Heart left ventricle (tissue), 16 donors: Measurements from ENCODE around the gene CYSTM1. TPM values are rescaled to one million over a fixed set of nuclear protein-coding genes. Genes with fewer than 3 reads are reported as not detected.

Experiments
- ATAC-seq, 4 donors: fragments of 200-7000 bp; cut with Tn5 transposase; one replicate each; pipeline ENCODE4 v1.9.1; 2020 to 2022; ENCODE audit warnings: moderate library complexity in 4 of 4, mild to moderate bottlenecking in 3 of 4, moderate number of reproducible peaks in 1 of 4
- DNase-seq, 5 donors: peaks; one replicate each; pipeline ENCODE4 v3.0.0-alpha.2; 2020
- H3K27ac ChIP-seq, 12 donors: fragments of 200-600 bp; sonication (generic) in 4 of 12; one replicate each; pipeline versions ENCODE4 v1.5.0 to v1.8.0; 2016 to 2022; ENCODE audit warnings: mild to moderate bottlenecking in 2 of 12
- H3K27me3 ChIP-seq, 9 donors: fragments of 200-600 bp; sonication (generic) in 2 of 9; one replicate each; pipeline versions ENCODE4 v1.5.1 to v1.8.0; 2016 to 2022; ENCODE audit warnings: mild to moderate bottlenecking in 3 of 9
- H3K36me3 ChIP-seq, 9 donors: fragments of 200-600 bp; sonication (generic) in 2 of 9; one replicate each; pipeline versions ENCODE4 v1.5.0 to v1.8.0; 2018 to 2022; ENCODE audit warnings: mild to moderate bottlenecking in 2 of 9
- H3K4me1 ChIP-seq, 12 donors: fragments of 200-600 bp; sonication (generic) in 4 of 12; one replicate each; pipeline versions ENCODE4 v1.5.0 to v1.8.0; 2016 to 2022; ENCODE audit warnings: mild to moderate bottlenecking in 3 of 12
- H3K4me3 ChIP-seq, 12 donors: fragments of 200-600 bp; sonication (generic) in 4 of 12; one replicate each; pipeline versions ENCODE4 v1.5.0 to v1.8.0; 2017 to 2022; ENCODE audit warnings: mild to moderate bottlenecking in 9 of 12, moderate library complexity in 4 of 12
- H3K9me3 ChIP-seq, 12 donors: fragments of 200-600 bp; sonication (generic) in 4 of 12; one replicate each; pipeline versions ENCODE4 v1.5.0 to v1.8.0; 2016 to 2022; ENCODE audit warnings: mild to moderate bottlenecking in 1 of 12
- POLR2A ChIP-seq, 2 donors: fragments of 450-650 bp; IDR thresholded peaks; one replicate each; pipeline ENCODE4 v1.6.1; 2017; ENCODE audit warnings: antibody characterized with exemption in 2 of 2, mild to moderate bottlenecking in 2 of 2, moderate library complexity in 2 of 2
- WGBS, 4 donors: extraction: QIAGEN DNeasy Blood & Tissue Kit in 2 of 4; methylation state at CpG; one replicate each; pipeline versions ENCODE4 v1.1.5 to v1.1.7; 2013 to 2018; 5-methylcytosine and 5-hydroxymethylcytosine counted together
- intact Hi-C, 10 donors: fragments of 100-400 bp; cut with DNase I; formaldehyde crosslinking; loops; one replicate each; pipeline versions ENCODE4 v1.11.1 to v1.14.2; 2022
- polyA plus RNA-seq, 2 donors: library from polyadenylated mRNA; stranded (reverse); fragments of 200-250 nt; gene quantifications; one replicate each; pipeline ENCODE4 v1.2.3, GENCODE V29; 2013
- total RNA-seq, 9 donors: library from RNA; depleted of rRNA in 2 of 9; stranded (reverse); fragments of >200 nt in 2 of 9; fragmentation: NEBNext Ultra II Directional in 3 of 9; extraction: Animal tissue kit (Norgen Biotek cat#: 25700) in 3 of 9; gene quantifications; one replicate each; pipeline versions ENCODE4 v1.1.0 to v1.2.4, GENCODE V29; 2016 to 2023
- TF ChIP-seq, protein P1 (sequence below), 12 donors: fragments of 200-600 bp; sonication (generic) in 4 of 12; IDR thresholded peaks; one replicate each; pipeline versions ENCODE4 v1.5.0 to v1.8.0; 2018 to 2022; ENCODE audit warnings: antibody characterized with exemption in 12 of 12, mild to moderate bottlenecking in 5 of 12
- donor health status: ischemic (EF 13 %, LVEDD 7.1; RV severe dilation, severe dysfunction).
- donor health status: healthy with polysubstance abuse.
- donor health status: DM: no; HTN: yes; CAD: no.
- donor health status: DM: no; HTN: no; CAD: no.
- donor health status: ischemic (EF 25% LVEDD 6.9; RV normal size, moderate dysfunction).
- donor health status: ischemic (EF 25% LVEDD 5.7; RV mildly dilated, moderate dysfunction).
- donor health status: healthy.
- donor health status: DM: yes; HTN: yes; CAD: no.
- donor health status: ischemic (EF 35%, LVEDD 5.7; RV mildly dilated, moderate dysfunction).
- donor health status: nonischemic (EF 11% LVEDD 7.7; RV severe dilation, severe dysfunction).
- donor health status: DM: yes; HTN: yes; CAD: no.
- donor health status: PGD.
- donor health status: ischemic (EF 29% LVEDD 5.4; RV normal size, mild dysfunction).
- donor health status: nonischemic (EF 23%, LVEDD 6.1; RV moderate dilation, normal function).

The CYSTM1 gene
- total and polyA plus RNA-seq, 11 donors = 58.1 to 238 (median 94.5) TPM

DNA sequence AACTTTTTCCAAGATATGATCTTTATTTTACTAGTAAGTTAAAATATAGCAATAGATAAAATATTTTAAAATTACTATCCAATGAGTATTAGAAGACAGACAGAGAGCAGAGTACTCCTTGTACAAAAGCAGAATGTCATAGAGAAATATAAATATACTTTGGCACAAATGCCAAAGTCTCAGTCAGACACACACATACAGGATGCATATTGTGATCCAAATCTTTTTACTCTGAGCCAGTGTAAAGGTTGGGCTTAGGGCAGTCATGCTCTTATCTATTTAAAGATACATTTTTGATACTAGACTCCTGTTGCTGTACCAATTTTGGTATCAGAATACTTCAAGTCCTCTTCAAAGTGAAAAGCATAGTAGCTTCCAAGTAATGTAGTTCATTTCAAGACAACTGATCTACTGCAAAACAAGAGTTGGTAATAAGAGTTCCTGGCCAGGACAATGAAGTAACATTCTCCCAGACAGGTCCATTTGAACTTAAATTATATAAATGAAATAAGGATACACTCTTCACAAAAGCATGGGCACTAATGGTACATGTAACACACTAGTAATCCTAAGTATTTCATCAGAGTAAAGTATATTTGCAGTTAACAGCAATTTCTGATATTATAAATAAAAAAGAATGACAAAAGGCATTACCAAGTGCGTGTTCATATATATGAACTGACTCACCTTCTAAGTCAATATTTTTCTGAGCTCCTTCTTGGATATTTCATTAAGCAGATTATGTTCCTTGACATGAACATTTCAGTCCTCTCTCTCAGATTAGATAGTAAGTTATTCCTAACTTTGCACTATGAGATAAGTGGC, 117.4 kb downstream of the CYSTM1 start:
- Histone ChIP-seq H3K27me3 (no peaks in the 10 kb centered on the region), H3K27ac (peak overlapping the region; percentile 47 to 84 (median 72)), H3K9me3 (no peaks in the 10 kb centered on the region), H3K36me3 (peaks cover 0 to 6% (median 0%) of the 10 kb centered on the region in 9 donors), H3K4me3 (peak overlapping the region in 1 of 12 donors; percentile 6), H3K4me1 (peaks cover 11 to 95% (median 66%) of the 10 kb centered on the region in 12 donors)
- ATAC-seq (peak; percentile 28 to 67 (median 41)), DNase-seq (no peak)
- TF ChIP-seq, protein P1, sequence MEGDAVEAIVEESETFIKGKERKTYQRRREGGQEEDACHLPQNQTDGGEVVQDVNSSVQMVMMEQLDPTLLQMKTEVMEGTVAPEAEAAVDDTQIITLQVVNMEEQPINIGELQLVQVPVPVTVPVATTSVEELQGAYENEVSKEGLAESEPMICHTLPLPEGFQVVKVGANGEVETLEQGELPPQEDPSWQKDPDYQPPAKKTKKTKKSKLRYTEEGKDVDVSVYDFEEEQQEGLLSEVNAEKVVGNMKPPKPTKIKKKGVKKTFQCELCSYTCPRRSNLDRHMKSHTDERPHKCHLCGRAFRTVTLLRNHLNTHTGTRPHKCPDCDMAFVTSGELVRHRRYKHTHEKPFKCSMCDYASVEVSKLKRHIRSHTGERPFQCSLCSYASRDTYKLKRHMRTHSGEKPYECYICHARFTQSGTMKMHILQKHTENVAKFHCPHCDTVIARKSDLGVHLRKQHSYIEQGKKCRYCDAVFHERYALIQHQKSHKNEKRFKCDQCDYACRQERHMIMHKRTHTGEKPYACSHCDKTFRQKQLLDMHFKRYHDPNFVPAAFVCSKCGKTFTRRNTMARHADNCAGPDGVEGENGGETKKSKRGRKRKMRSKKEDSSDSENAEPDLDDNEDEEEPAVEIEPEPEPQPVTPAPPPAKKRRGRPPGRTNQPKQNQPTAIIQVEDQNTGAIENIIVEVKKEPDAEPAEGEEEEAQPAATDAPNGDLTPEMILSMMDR (IDR thresholded peaks at IDR 0.05) = no peak
- no peak for TF ChIP-seq POLR2A (IDR thresholded peaks at IDR 0.05)
- intact Hi-C loops = loop anchor here in 4 of 10 donors (2.0 to 5.0 kb wide), 4 partner anchors 35 to 54 kb away; partner anchors contain the start of gene HBEGF (in 1 of the 4)
- 63 to 93% (median 81%) methylated on average over 1 of the region's 1 CpG for WGBS, 4 donors

Other genes starting within 250 kb of the CYSTM1 start
- 1 to 10 TPM; 1.9 to 4.8 (median 3.4) TPM for gene NRG2, start 131.9 kb upstream of the CYSTM1 start, total RNA-seq
- gene NRG2, start 131.9 kb upstream of the CYSTM1 start, polyA plus RNA-seq = 1 to 10 TPM in 1 of 2 donors, under 1 TPM in 1; 0.72 to 3.8 TPM
- gene PURA, start 61.1 kb upstream of the CYSTM1 start, total RNA-seq = 10 to 100 TPM; 18.9 to 30.9 (median 20.3) TPM
- 1 to 10 TPM; 5.6 to 7.4 TPM for gene PURA, start 61.1 kb upstream of the CYSTM1 start, polyA plus RNA-seq
- 10 to 100 TPM in 7 of 9 donors, 1 to 10 TPM in 2; 9.8 to 18.3 (median 10.6) TPM for gene IGIP, start 49.3 kb upstream of the CYSTM1 start, total RNA-seq
- 1 to 10 TPM; 5.8 to 6.9 TPM for gene IGIP, start 49.3 kb upstream of the CYSTM1 start, polyA plus RNA-seq
- gene PFDN1, start 127.9 kb downstream of the CYSTM1 start, total RNA-seq = 100 to 1,000 TPM in 1 of 9 donors, 10 to 100 TPM in 8; 53.8 to 130 (median 72.3) TPM
- gene PFDN1, start 127.9 kb downstream of the CYSTM1 start, polyA plus RNA-seq = 100 to 1,000 TPM in 1 of 2 donors, 10 to 100 TPM in 1; 93.8 to 140 TPM
- 10 to 100 TPM; 23.6 to 60.1 (median 34.9) TPM for gene HBEGF, start 171.4 kb downstream of the CYSTM1 start, total RNA-seq
- 10 to 100 TPM; 18.2 to 50.7 TPM for gene HBEGF, start 171.4 kb downstream of the CYSTM1 start, polyA plus RNA-seq
- under 1 TPM in 4 of 9 donors, not detected in 5; 0.08 to 0.20 (median 0.15) TPM for gene SLC4A9, start 185.0 kb downstream of the CYSTM1 start, total RNA-seq
- under 1 TPM in 1 of 2 donors, not detected in 1; 0.08 TPM for gene SLC4A9, start 185.0 kb downstream of the CYSTM1 start, polyA plus RNA-seq
- gene ANKHD1, start 226.6 kb downstream of the CYSTM1 start, total RNA-seq = 10 to 100 TPM; 49.5 to 78.8 (median 63.6) TPM
- gene ANKHD1, start 226.6 kb downstream of the CYSTM1 start, polyA plus RNA-seq = 10 to 100 TPM; 41.4 to 48.3 TPM